Measurements from ENCODE around the gene NAT14.

Gene NAT14

GRCh38 chr19:55535173-55535964, 50.4 kb downstream of the NAT14 start:
- DNase-seq (ENCODE audit: low read depth in 2 of 2) = no peak

- DNase-seq (ENCODE audit: low read depth in 2 of 2) = no peak
Observed at GRCh38 chr19:55535965-55536350, 51.0 kb downstream of the NAT14 start.

GRCh38 chr19:55536366-55536765, 51.4 kb downstream of the NAT14 start:
- DNase-seq (ENCODE audit: low read depth in 2 of 2) = no peak
